ENCODE measurements around the gene IFITM1. TPM values are rescaled to one million over a fixed set of nuclear protein-coding genes. Genes with fewer than 3 reads are reported as not detected.

Gene IFITM1
- total RNA-seq, 1 donor from 2014 or later = 192 TPM

- H3K9me3 Mint-ChIP-seq = no peaks in the 10 kb centered on the region
- peaks cover 9% of the 10 kb centered on the region for H3K4me1 Mint-ChIP-seq (ENCODE audit: unreplicated experiment)
- no peak for DNase-seq (ENCODE audit: extremely low spot score, unreplicated experiment)
Measured at GRCh38 chr11:296171-297050, 17.4 kb upstream of the IFITM1 start.

GRCh38 chr11:297051-297585 is 16.7 kb upstream of the IFITM1 start:
- no peak for TF ChIP-seq CTCF (conservative IDR thresholded peaks at IDR 0.05)
- Mint-ChIP-seq H3K4me3 (no peak overlapping the region), H3K36me3 (no peaks in the 10 kb centered on the region), H3K27me3 (peaks cover 12% of the 10 kb centered on the region), H3K9me3 (no peaks in the 10 kb centered on the region), H3K27ac (no peak overlapping the region), H3K4me1 (ENCODE audit: unreplicated experiment) (peaks cover 9% of the 10 kb centered on the region)
- DNase-seq (ENCODE audit: extremely low spot score, unreplicated experiment) = no peak

More at GRCh38 chr11:296171-297050, 17.4 kb upstream of the IFITM1 start:
- Mint-ChIP-seq H3K27ac (no peak overlapping the region), H3K36me3 (no peaks in the 10 kb centered on the region), H3K27me3 (peaks cover 12% of the 10 kb centered on the region), H3K4me3 (no peak overlapping the region)
- no peak for TF ChIP-seq CTCF (conservative IDR thresholded peaks at IDR 0.05)

GRCh38 chr11:297586-298405 is 16.0 kb upstream of the IFITM1 start:
- H3K4me1 Mint-ChIP-seq (ENCODE audit: unreplicated experiment) = peaks cover 9% of the 10 kb centered on the region
- H3K27me3 Mint-ChIP-seq = peaks cover 12% of the 10 kb centered on the region
- no peak for DNase-seq (ENCODE audit: extremely low spot score, unreplicated experiment)
- no peaks in the 10 kb centered on the region for H3K36me3 Mint-ChIP-seq
- H3K9me3 Mint-ChIP-seq = no peaks in the 10 kb centered on the region
- TF ChIP-seq CTCF (conservative IDR thresholded peaks at IDR 0.05) = no peak
- no peak overlapping the region for H3K4me3 Mint-ChIP-seq
- H3K27ac Mint-ChIP-seq = no peak overlapping the region

GRCh38 chr11:298406-299065 is 15.3 kb upstream of the IFITM1 start:
- Mint-ChIP-seq H3K36me3 (no peaks in the 10 kb centered on the region), H3K4me3 (no peak overlapping the region)

More at GRCh38 chr11:298406-299065, 15.3 kb upstream of the IFITM1 start:
- Mint-ChIP-seq H3K27ac (no peak overlapping the region), H3K4me1 (ENCODE audit: unreplicated experiment) (peaks cover 9% of the 10 kb centered on the region), H3K9me3 (no peaks in the 10 kb centered on the region), H3K27me3 (peaks cover 12% of the 10 kb centered on the region)
- no peak for DNase-seq (ENCODE audit: extremely low spot score, unreplicated experiment)
- TF ChIP-seq CTCF (conservative IDR thresholded peaks at IDR 0.05) = no peak
